ENCODE measurements around the gene PNKP. TPM values are rescaled to one million over a fixed set of nuclear protein-coding genes. Genes with fewer than 3 reads are reported as not detected.

Gene PNKP
- total RNA-seq, 2 donors from 2014 or later = 161 to 163 TPM

- Mint-ChIP-seq H3K4me1 (no peaks in the 10 kb centered on the region), H3K27me3 (ENCODE audit: insufficient read depth) (no peaks in the 10 kb centered on the region), H3K4me3 (no peak overlapping the region), H3K9me3 (no peaks in the 10 kb centered on the region), H3K36me3 (ENCODE audit: low read depth) (peaks cover 60% of the 10 kb centered on the region), H3K27ac (no peak overlapping the region)
- no peaks in the 10 kb centered on the region for H3K9me3 ChIP-seq (ENCODE audit: control insufficient read depth, low read length)
- no peak for DNase-seq
- H3K27me3 ChIP-seq (ENCODE audit: control insufficient read depth, insufficient read depth, low read length, poor library complexity, severe bottlenecking) = no peaks in the 10 kb centered on the region
- H3K27ac ChIP-seq (ENCODE audit: low read depth, low read length) = no peak overlapping the region
- no peak overlapping the region for H3K4me3 ChIP-seq (ENCODE audit: low read length)
- no peak for TF ChIP-seq CTCF (conservative IDR thresholded peaks at IDR 0.05)
- H3K36me3 ChIP-seq (ENCODE audit: control insufficient read depth, insufficient read depth, low read length) = peaks cover 34% of the 10 kb centered on the region
- H3K9ac ChIP-seq (ENCODE audit: extremely low read depth, low read length, poor library complexity, severe bottlenecking) = no peak overlapping the region
- 95 to 99% methylated on average over 8 to 9 of the region's 9 CpGs for WGBS, 2 experiments (ENCODE audit: insufficient coverage in 1 of 2, insufficient read length in 1 of 2)
- no peaks in the 10 kb centered on the region for H3K4me1 ChIP-seq (ENCODE audit: control insufficient read depth, insufficient read depth, low read length)
Measured at GRCh38 chr19:49837425-49837824, 30.0 kb downstream of the PNKP start.

DNA sequence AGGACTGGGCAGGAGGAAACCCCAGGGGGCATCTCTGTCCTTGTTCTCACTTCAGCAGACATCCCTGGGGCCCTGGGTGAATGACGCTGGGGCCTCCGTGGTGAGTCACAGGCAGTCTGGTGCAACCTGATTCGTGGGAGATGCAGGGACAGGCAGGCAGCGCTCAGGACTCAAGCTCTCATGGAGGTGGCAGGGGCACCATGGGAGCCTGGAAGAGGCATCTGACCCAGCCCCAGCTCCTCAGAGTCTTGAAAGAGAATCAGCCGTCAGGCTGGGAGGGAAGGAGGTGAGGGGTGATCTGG, 30.4 kb downstream of the PNKP start:
- H3K27me3 Mint-ChIP-seq (ENCODE audit: insufficient read depth) = no peaks in the 10 kb centered on the region
- no peak overlapping the region for H3K4me3 ChIP-seq (ENCODE audit: low read length)
- H3K27me3 ChIP-seq (ENCODE audit: control insufficient read depth, insufficient read depth, low read length, poor library complexity, severe bottlenecking) = no peaks in the 10 kb centered on the region
- H3K9me3 ChIP-seq (ENCODE audit: control insufficient read depth, low read length) = no peaks in the 10 kb centered on the region
- H3K27ac ChIP-seq (ENCODE audit: low read depth, low read length) = no peak overlapping the region
- H3K4me1 Mint-ChIP-seq = no peaks in the 10 kb centered on the region
- peaks cover 63% of the 10 kb centered on the region for H3K36me3 Mint-ChIP-seq (ENCODE audit: low read depth)
- no peak for TF ChIP-seq CTCF (conservative IDR thresholded peaks at IDR 0.05)
- DNase-seq = no peak
- H3K36me3 ChIP-seq (ENCODE audit: control insufficient read depth, insufficient read depth, low read length) = peaks cover 38% of the 10 kb centered on the region
- WGBS, 2 experiments (ENCODE audit: insufficient coverage in 1 of 2, insufficient read length in 1 of 2) = 92 to 100% methylated on average over 1 to 5 of the region's 5 CpGs
- no peaks in the 10 kb centered on the region for H3K4me1 ChIP-seq (ENCODE audit: control insufficient read depth, insufficient read depth, low read length)
- H3K9me3 Mint-ChIP-seq = no peaks in the 10 kb centered on the region
- H3K27ac Mint-ChIP-seq = no peak overlapping the region
- H3K9ac ChIP-seq (ENCODE audit: extremely low read depth, low read length, poor library complexity, severe bottlenecking) = no peak overlapping the region
- no peak overlapping the region for H3K4me3 Mint-ChIP-seq

DNA sequence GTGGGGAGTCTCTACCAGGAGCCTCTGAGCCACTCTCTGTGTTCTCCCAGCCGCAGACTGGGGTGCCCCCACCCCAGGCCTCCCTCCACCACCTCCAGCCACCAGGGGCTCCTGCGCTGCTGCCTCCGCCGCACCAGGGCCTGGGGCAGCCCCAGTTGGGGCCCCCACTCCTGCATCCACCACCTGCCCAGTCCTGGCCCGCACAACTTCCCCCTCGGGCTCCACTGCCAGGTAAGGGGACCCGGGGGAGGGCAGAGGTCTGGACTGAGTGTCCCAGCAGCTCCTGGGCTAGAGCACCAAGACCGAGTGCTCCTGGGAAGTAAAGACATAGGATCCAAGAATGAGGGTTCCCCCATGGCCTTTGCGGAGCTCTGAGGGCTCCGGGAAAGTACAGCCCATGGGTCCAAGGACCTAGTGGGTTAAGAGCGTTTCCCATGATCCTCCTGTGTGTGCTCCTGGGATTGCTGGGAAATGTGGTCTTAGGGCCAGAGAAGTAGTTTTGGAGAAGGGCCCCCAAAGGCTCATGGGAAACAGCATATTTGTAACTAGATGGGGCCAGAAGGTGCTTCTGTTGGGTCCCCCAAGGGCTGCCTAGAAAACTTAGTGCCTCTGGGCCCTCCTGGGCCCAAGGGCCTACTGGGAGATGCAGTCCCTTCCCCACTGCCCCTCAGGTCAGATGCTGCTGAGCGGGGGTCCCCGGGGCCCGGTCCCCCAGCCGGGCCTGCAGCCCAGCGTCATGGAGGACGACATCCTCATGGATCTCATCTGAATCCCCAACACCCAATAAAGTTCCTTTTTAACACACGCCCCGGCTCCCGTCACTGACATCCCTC, 31.0 kb downstream of the PNKP start:
- Histone ChIP-seq H3K27ac (ENCODE audit: low read depth, low read length) (no peak overlapping the region), H3K9ac (ENCODE audit: extremely low read depth, low read length, poor library complexity, severe bottlenecking) (no peak overlapping the region), H3K4me3 (ENCODE audit: low read length) (no peak overlapping the region), H3K9me3 (ENCODE audit: control insufficient read depth, low read length) (no peaks in the 10 kb centered on the region), H3K4me1 (ENCODE audit: control insufficient read depth, insufficient read depth, low read length) (no peaks in the 10 kb centered on the region), H3K27me3 (ENCODE audit: control insufficient read depth, insufficient read depth, low read length, poor library complexity, severe bottlenecking) (no peaks in the 10 kb centered on the region), H3K36me3 (ENCODE audit: control insufficient read depth, insufficient read depth, low read length) (peaks cover 43% of the 10 kb centered on the region)
- no peaks in the 10 kb centered on the region for H3K27me3 Mint-ChIP-seq (ENCODE audit: insufficient read depth)
- H3K27ac Mint-ChIP-seq = no peak overlapping the region
- no peaks in the 10 kb centered on the region for H3K9me3 Mint-ChIP-seq
- no peak overlapping the region for H3K4me3 Mint-ChIP-seq
- no peaks in the 10 kb centered on the region for H3K4me1 Mint-ChIP-seq
- 97 to 99% methylated on average over 7 to 20 of the region's 20 CpGs for WGBS, 2 experiments (ENCODE audit: insufficient coverage in 1 of 2, insufficient read length in 1 of 2)
- H3K36me3 Mint-ChIP-seq (ENCODE audit: low read depth) = peaks cover 67% of the 10 kb centered on the region
- TF ChIP-seq CTCF (conservative IDR thresholded peaks at IDR 0.05) = no peak
- DNase-seq = no peak

Measured in endodermal cell (in vitro differentiated cells).